GM12878 (cell line): Measurements from ENCODE around the gene HCFC1. TPM values are rescaled to one million over a fixed set of nuclear protein-coding genes. Genes with fewer than 3 reads are reported as not detected.

Experiments
- ATAC-seq: fragments of 200-7000 bp; cut with Tn5 transposase; 3 replicates; pipeline ENCODE4 v1.9.1; 2020; ENCODE audit warnings: mild to moderate bottlenecking, moderate library complexity
- BruUV-seq: library from RNA; stranded (reverse); fragments of 400-500 nt; replicated peaks from 2 replicates; lab custom pipeline; 2021; lab: Mats Ljungman, UMichigan
- CTCF ChIA-PET: fragments of 300-600 bp; sonication (Branson Sonifier 250); formaldehyde crosslinking; extraction: SDS; loops from one replicate; lab custom pipeline; 2021; ENCODE audit warnings: inconsistent platforms; lab: Yijun Ruan, JAX
- POLR2A ChIA-PET: fragments of 350-600 bp; formaldehyde crosslinking; extraction: SDS; loops from one replicate; lab custom pipeline; 2021; ENCODE audit warnings: inconsistent platforms; lab: Charles Lee
- RAD21 ChIA-PET: fragments of 300-600 bp; sonication (Branson Sonifier 250); formaldehyde crosslinking; loops from one replicate; lab custom pipeline; 2023; ENCODE audit warnings: antibody characterized with exemption; ENCODE audit not compliant: unreplicated experiment; lab: Charles Lee
- SMC1A ChIA-PET: fragments of 300-600 bp; sonication (Branson Sonifier 250); formaldehyde crosslinking; loops from one replicate; lab custom pipeline; 2023; ENCODE audit not compliant: unreplicated experiment, uncharacterized antibody; lab: Charles Lee
- DNase-seq: peaks from one replicate; pipeline ENCODE4 v3.0.0-alpha.2; 2011; ENCODE audit warnings: low read depth, low spot score
- FAIRE-seq: peaks from 3 replicates; lab custom pipeline; 2011; peaks lifted over from hg19 to GRCh38; lab: Jason Lieb, UNC
- H2AFZ ChIP-seq: 2 replicates; pipeline ENCODE4 v1.6.0; 2011; ENCODE audit warnings: low read depth, low read length, control low read depth; ENCODE audit not compliant: control insufficient read depth
- H3K27ac ChIP-seq: 2 replicates; pipeline ENCODE4 v1.5.1; 2011; ENCODE audit warnings: control low read depth; ENCODE audit not compliant: control insufficient read depth, insufficient read depth
- H3K27me3 ChIP-seq, 2 experiments: replicated peaks in 1 of 2; 2 replicates each; pipeline versions ENCODE4 v1.6.0 to v1.6.1; 2011; ENCODE audit warnings: low read length in 1 of 2; ENCODE audit not compliant: control insufficient read depth in 2 of 2, insufficient read depth in 2 of 2
- H3K36me3 ChIP-seq, 2 experiments: 2 replicates each; pipeline ENCODE4 v1.5.1; 2011; ENCODE audit warnings: low read length in 1 of 2; ENCODE audit not compliant: control insufficient read depth in 2 of 2, insufficient read depth in 2 of 2
- H3K4me1 ChIP-seq: 2 replicates; pipeline ENCODE4 v1.6.1; 2011; ENCODE audit warnings: mild to moderate bottlenecking, low read length, moderate library complexity, mixed read lengths; ENCODE audit not compliant: control insufficient read depth, insufficient read depth
- H3K4me2 ChIP-seq: 2 replicates; pipeline ENCODE4 v1.6.0; 2011; ENCODE audit warnings: control low read depth; ENCODE audit not compliant: control insufficient read depth, insufficient read depth
- H3K4me3 ChIP-seq: fragments of 200-600 bp; sonication (generic); 2 replicates; pipeline ENCODE4 v1.5.1; 2016
- H3K79me2 ChIP-seq: 2 replicates; pipeline ENCODE4 v1.6.0; 2011; ENCODE audit warnings: low read length; ENCODE audit not compliant: control insufficient read depth, insufficient read depth
- H3K9ac ChIP-seq: 2 replicates; pipeline ENCODE4 v1.8.0; 2011; ENCODE audit warnings: low read length, control low read depth, mixed read lengths; ENCODE audit not compliant: control insufficient read depth, insufficient read depth
- H3K9me3 ChIP-seq: replicated peaks from 3 replicates; pipeline ENCODE4 v1.5.1; 2011; ENCODE audit warnings: mild to moderate bottlenecking, low read length; ENCODE audit not compliant: control insufficient read depth, insufficient read depth
- H4K20me1 ChIP-seq: 2 replicates; pipeline ENCODE4 v1.6.0; 2011; ENCODE audit not compliant: control insufficient read depth, insufficient read depth
- EP300 ChIP-seq, 2 experiments: fragments of 150-350 bp in 1 of 2; IDR thresholded peaks; 2 replicates each; pipeline ENCODE4 v1.6.1; 2011 to 2012; ENCODE audit warnings: low read depth in 2 of 2, low read length in 2 of 2, borderline replicate concordance in 1 of 2, improper control_type of control experiment in 1 of 2, inconsistent platforms in 1 of 2; ENCODE audit not compliant: control insufficient read depth in 1 of 2
- IRF3 ChIP-seq: fragments of 450-650 bp; IDR thresholded peaks from 2 replicates; pipeline ENCODE4 v1.6.1; 2014; ENCODE audit warnings: mild to moderate bottlenecking
- MAX ChIP-seq: IDR thresholded peaks from 2 replicates; pipeline ENCODE4 v1.6.1; 2012; ENCODE audit warnings: low read depth, low read length, improper control_type of control experiment
- NFYA ChIP-seq: IDR thresholded peaks from 2 replicates; pipeline ENCODE4 v1.6.1; 2011; ENCODE audit warnings: low read depth, mild to moderate bottlenecking, low read length, improper control_type of control experiment, borderline replicate concordance
- NFYB ChIP-seq: IDR thresholded peaks from 2 replicates; pipeline ENCODE4 v1.6.1; 2011; ENCODE audit warnings: low read depth, mild to moderate bottlenecking, low read length, improper control_type of control experiment, moderate library complexity; ENCODE audit not compliant: insufficient read depth
- SREBF2 ChIP-seq: IDR thresholded peaks from 2 replicates; pipeline ENCODE4 v1.6.1; 2012; ENCODE audit warnings: mild to moderate bottlenecking, low read length
- WGBS: methylation state at CpG from one replicate; pipeline ENCODE4 v1.1.6; 2016; ENCODE audit warnings: low lambda C conversion rate; ENCODE audit not compliant: insufficient replicate concordance, insufficient coverage; ENCODE audit errors: missing lambda C conversion rate; 5-methylcytosine and 5-hydroxymethylcytosine counted together
- in situ Hi-C: fragments of 300-500 bp; cut with MboI; formaldehyde crosslinking; loops from 9 replicates; pipeline ENCODE4 v1.14.3; 2018; ENCODE audit warnings: mixed read lengths
- intact Hi-C: fragments of 100-400 bp; cut with micrococcal nuclease; formaldehyde crosslinking; loops from one replicate; pipeline ENCODE4 v1.14.2; 2022; ENCODE audit not compliant: unreplicated experiment
- polyA plus RNA-seq, 11 experiments: library from polyadenylated mRNA; depleted of rRNA in 4 of 11; unstranded in 6 of 11; stranded (reverse) in 5 of 11; fragments of >200 nt; fragmentation: Nextera tagmentation in 4 of 11; fragmentation: Illumina TruSeq in 1 of 11; extraction: Ambion mirVana in 4 of 11; extraction: Trizol in 1 of 11; gene quantifications; 1 replicate in 1 of 11; 2 replicates in 10 of 11; pipeline versions ENCODE4 v1.2.1 to v1.2.3, GENCODE V29; 2011 to 2016; ENCODE audit warnings: inconsistent platforms in 2 of 11, missing spikeins in 2 of 11, low read depth in 1 of 11
- total RNA-seq, 4 experiments: library from RNA; depleted of rRNA in 3 of 4; stranded (reverse); fragments of >200 nt in 3 of 4; fragmentation: Illumina TruSeq in 1 of 4; extraction: Trizol in 1 of 4; gene quantifications; 2 replicates each; pipeline versions ENCODE4 v1.2.1 to v1.2.3, GENCODE V29; 2013 to 2021

HCFC1 gene
- total and polyA plus RNA-seq, 10 of the 15 experiments (the other 5 are each of a cell fraction or from before 2014, with no cell fraction given): 3.9 to 92.7 (median 23.5) TPM

- TF ChIP-seq EP300 (IDR thresholded peaks at IDR 0.05; ENCODE audit: borderline replicate concordance in 1 of 2, control insufficient read depth in 1 of 2, low read depth in 2 of 2, low read length in 2 of 2): no peak
- no peak for TF ChIP-seq SREBF2
Observed at GRCh38 chrX:153948847-153949805, 22.5 kb downstream of the HCFC1 start (continued).

GRCh38 chrX:153948002-153948466 is 23.6 kb downstream of the HCFC1 start:
- no peak overlapping the region for H3K4me3 ChIP-seq
- no peaks in the 10 kb centered on the region for H3K27me3 ChIP-seq
- ChIA-PET RAD21 (interaction anchor here (1.0 to 4.6 kb wide), 4 partner anchors 15 to 65 kb away, joined by 3 to 59 read pairs (median 8); partner anchors contain the start of gene ARHGAP4), POLR2A (no interaction called here), CTCF (interaction anchor here (0.6 to 8.7 kb wide), 11 partner anchors 14 to 185 kb away, joined by 3 to 172 read pairs (median 7); partner anchors contain the start of genes ARHGAP4, IDH3G, NAA10 and PLXNB3), SMC1A (interaction anchor here (1.2 to 6.5 kb wide), 2 partner anchors 23 to 105 kb away, joined by 3 to 61 read pairs; partner anchors contain the start of gene ARHGAP4)
- H3K4me1 ChIP-seq: no peaks in the 10 kb centered on the region
- H3K79me2 ChIP-seq: no peaks in the 10 kb centered on the region
- BruUV-seq: no TSS peak
- FAIRE-seq: no peak
- H3K4me2 ChIP-seq: no peak overlapping the region
- H3K36me3 ChIP-seq: peaks cover 2 to 32% of the 10 kb centered on the region in 2 experiments; a peak in 3 of 4 replicates
- DNase-seq: no peak
- no peak for ATAC-seq
- no peaks in the 10 kb centered on the region for H3K9me3 ChIP-seq
- no peak for TF ChIP-seq EP300 (IDR thresholded peaks at IDR 0.05; ENCODE audit: borderline replicate concordance in 1 of 2, control insufficient read depth in 1 of 2, low read depth in 2 of 2, low read length in 2 of 2)
- no peak for TF ChIP-seq MAX
- no peak for TF ChIP-seq NFYA
- TF ChIP-seq NFYB: no peak
- no peak for TF ChIP-seq IRF3
- in situ Hi-C loops: no loop called here
- no peak overlapping the region for H3K27ac ChIP-seq
- no peaks in the 10 kb centered on the region for H4K20me1 ChIP-seq
- intact Hi-C loops: loop anchor here (5.0 kb wide), 1 partner anchor 991 kb away; no protein-coding TSS in a partner anchor
- no peak overlapping the region for H3K9ac ChIP-seq
- H2AFZ ChIP-seq: no peak overlapping the region
- WGBS: 79% methylated on average over 10 of the region's 10 CpGs
